Ovary (tissue), 3 donors: ENCODE data around the gene ZC2HC1C.

Source experiments
- EP300 ChIP-seq: sonication (generic); formaldehyde crosslinking; IDR thresholded peaks from one replicate; pipeline ENCODE4 v1.6.1; 2017; ENCODE audit warnings: antibody characterized with exemption
- TF ChIP-seq, protein P1 (sequence below), 3 donors: fragments of 450-650 bp in 2 of 3; fragments of 200-600 bp in 1 of 3; IDR thresholded peaks; one replicate each; pipeline versions ENCODE4 v1.5.1 to v1.8.0; 2016 to 2022; ENCODE audit warnings: antibody characterized with exemption in 3 of 3, mild to moderate bottlenecking in 1 of 3
- donor health status: DM: no; HTN: no; CAD: no.

DNA sequence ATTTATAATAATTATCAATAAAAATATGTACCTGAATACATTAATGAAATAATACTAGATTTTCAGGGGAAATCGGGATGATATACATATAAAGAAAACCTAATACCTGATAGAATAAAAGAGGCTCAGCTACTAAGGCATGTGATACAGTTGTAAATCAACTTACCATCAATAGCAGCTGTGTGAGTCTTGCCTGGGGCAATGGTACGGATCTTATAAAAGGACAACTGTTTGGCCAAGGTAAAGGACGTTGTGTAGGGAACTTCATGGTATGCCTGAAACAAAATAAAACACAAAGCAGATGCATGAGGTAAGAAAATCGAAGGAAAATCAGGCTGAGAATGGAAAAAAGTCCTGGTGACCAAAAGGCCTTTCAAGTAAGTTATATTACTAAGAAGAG is 32.0 kb downstream of the ZC2HC1C start:
- no peak for TF ChIP-seq EP300
- TF ChIP-seq, protein P1, sequence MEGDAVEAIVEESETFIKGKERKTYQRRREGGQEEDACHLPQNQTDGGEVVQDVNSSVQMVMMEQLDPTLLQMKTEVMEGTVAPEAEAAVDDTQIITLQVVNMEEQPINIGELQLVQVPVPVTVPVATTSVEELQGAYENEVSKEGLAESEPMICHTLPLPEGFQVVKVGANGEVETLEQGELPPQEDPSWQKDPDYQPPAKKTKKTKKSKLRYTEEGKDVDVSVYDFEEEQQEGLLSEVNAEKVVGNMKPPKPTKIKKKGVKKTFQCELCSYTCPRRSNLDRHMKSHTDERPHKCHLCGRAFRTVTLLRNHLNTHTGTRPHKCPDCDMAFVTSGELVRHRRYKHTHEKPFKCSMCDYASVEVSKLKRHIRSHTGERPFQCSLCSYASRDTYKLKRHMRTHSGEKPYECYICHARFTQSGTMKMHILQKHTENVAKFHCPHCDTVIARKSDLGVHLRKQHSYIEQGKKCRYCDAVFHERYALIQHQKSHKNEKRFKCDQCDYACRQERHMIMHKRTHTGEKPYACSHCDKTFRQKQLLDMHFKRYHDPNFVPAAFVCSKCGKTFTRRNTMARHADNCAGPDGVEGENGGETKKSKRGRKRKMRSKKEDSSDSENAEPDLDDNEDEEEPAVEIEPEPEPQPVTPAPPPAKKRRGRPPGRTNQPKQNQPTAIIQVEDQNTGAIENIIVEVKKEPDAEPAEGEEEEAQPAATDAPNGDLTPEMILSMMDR (IDR thresholded peaks at IDR 0.05): no peak
